Glomerular endothelial cell (primary cell): ENCODE measurements around the gene MANBA. TPM values are rescaled to one million over a fixed set of nuclear protein-coding genes. Genes with fewer than 3 reads are reported as not detected.
"Not testable (repeated sequence)": the region's sequence is repeated elsewhere in the genome, so short reads cannot be mapped to it uniquely, and the experiment has no call there.

ENCODE experiments used
- DNase-seq: peaks from one replicate; pipeline ENCODE4 v3.0.0-alpha.2; 2011; ENCODE audit warnings: low read depth, low spot score; ENCODE audit errors: extremely low read depth
- total RNA-seq: library from RNA; depleted of rRNA; stranded (reverse); fragments of >200 nt; gene quantifications from 2 replicates; pipeline ENCODE4 v1.2.3, GENCODE V29; 2015

Gene MANBA
- total RNA-seq, 1 donor from 2014 or later: 24.9 TPM

DNA sequence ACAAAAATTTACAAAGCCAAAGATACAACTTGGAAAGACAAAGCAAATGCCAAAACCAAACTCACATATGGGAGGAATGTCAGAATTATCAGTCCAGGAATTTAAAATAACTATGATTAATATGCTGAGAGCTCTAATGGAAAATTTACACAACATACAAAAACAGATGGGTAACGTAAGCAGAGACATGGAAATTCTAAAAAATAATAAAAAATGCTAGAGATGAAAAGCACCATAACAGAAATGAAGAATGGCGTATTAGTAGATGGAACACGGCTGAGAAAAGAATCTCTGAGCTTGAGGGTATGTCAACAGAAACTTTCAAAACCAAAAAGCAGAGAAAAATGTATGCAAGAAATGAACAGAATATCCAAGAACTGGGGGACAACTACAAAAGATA lies 4.1 kb upstream of the MANBA start:
- DNase-seq: no peak

DNA sequence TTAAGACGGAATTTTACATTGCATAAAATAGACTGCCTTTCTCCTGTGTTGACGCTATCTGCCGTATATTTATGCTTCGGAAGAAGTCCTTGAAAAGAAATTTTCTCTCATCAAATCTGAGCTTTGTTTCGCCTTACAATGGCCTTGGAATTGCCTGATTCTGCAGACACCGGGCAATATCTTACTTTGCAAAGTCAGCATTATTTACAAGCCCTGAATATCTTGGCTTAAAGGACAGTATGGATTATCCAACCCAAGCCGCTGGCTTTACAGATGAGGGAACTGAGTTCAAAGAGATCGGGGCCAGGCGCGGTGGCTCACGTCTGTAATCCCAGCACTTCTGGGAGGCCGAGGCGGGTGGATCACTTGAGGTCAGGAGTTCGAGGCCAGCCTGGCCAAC lies 1.1 kb upstream of the MANBA start:
- no peak for DNase-seq

DNA sequence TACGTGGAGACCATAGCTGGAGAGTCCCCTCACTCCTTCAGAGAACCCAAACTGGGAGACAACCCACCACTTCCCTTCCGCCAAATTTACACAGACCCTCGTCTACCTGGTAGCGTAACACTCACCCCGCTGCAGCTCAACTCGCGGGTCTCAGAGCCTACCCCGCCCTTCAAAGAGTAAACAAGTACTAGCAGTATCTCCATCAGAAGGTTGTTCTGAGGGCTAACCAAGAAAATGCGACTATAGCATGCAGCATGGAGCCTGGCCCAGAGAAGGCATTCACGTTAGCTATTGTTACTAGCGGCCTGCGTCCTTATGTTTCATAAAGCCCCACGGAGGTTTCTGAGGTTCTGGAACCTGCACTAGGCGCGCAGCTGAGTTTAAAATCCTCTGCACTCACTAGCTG lies 531 bp upstream of the MANBA start:
- DNase-seq: no peak

DNA sequence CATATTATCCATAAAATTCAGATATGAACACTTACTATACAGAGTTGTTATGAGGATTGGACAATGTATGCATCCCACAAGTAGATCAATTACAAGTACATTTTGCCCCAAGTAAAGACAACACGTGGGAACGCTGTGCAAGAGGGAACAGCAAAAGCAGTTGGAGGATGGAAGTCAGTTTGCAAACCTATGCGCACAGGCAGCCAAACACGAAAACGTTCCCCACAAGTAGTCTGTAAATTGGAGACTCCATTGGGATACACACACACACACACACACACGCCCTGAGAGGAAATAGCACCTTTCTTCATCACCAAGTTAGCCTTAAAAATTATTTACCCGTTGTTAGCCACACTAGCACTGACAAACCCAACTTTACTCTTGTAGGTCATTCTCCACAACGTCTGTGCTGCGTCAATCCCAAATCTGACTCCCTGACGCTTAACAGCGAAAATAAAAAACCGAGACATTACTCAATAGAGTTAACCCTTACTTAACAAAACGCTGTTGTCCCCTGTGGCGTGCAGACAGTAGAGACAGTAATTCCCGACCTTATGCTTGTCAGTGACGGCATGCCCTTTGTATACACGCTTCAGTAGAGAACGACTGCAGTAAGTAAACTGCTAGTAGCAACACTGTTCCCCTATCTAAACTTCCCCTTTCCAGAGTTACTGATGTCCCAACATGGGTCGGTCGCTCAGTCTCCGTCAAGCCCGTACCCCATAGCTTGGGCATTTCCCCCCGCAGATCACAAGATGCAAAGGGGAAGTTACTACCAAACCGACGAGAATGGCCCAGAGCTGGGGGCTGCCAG lies 730 bp downstream of the MANBA start:
- no peak for DNase-seq

DNA sequence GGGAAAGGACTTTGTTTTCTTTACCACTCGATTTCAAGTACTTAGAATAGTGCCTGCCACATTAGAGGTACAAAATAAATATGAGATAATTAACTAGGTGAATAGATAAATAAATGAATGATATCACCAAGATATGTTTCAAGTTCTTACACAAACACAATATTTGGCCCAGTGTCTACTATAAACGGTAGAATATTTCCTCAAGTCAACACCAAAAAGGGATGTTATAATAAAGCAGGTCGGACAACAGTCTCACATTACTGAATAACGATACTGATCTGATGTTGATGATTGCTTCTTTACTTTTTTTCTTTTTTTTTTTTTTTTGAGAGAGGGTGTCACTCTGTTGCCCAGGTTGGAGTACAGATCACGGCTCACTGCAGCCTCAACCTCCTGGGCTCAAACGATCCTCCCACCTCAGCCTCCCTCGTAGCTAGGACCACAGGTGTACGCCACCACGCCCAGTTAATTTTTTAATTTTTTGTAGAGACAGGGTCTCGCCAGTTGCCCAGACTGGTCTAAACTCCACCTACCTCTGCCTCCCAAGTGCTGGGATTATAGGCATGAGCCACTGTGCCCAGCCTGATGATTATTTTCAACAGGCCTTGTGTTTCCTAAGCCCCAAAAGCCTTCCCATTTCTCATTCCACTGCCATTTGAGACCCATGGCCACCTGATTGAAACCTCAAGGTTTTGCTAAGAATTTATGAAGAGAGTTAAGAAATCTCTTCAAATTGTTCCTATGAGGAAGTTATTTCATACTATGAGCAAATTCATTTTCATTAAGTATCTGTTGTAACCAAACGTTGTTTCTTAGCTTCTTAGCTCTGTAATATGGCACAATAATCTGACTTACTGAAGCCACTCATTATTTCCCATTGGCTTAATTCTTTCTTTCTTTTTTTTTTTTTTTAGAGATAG lies 2.3 kb downstream of the MANBA start:
- no peak for DNase-seq

DNA sequence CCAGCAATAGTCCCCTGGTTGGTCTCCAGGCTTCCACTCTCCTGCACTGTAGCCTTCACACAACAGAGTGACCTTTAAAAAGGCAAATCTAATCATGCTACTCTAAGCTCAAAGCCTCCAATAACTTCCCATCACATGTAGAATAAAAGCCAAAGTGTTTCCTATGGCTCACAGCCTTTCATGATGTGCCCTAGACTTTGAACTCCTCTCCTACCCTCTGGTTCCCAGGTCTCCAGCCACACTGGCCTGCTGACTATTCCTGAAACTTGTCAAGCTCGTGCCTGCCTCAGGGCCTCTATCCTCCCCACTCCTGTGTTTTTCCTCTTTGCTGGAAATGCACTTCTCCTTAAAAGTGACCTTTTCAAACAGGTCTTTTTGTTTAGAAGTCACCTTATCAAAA lies 3.1 kb downstream of the MANBA start:
- DNase-seq: no peak

DNA sequence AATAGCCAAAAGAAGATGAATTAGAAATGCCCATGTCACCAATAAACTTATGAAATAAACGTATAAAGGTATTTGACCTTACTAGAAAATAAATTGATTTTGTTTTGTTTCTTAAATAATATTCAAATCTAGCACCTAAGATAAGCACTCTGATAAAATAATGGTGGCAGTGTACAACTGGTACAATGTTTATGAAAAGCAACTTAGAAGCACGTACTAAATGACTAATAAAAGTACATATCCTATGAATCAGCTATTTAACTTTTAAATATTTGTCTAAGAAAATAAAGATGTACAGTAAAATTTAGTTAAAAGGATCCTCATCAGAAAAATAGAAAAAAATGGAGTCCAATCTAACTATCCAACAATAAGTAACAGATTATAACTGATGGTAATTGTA lies 6.7 kb downstream of the MANBA start:
- DNase-seq: no peak

DNA sequence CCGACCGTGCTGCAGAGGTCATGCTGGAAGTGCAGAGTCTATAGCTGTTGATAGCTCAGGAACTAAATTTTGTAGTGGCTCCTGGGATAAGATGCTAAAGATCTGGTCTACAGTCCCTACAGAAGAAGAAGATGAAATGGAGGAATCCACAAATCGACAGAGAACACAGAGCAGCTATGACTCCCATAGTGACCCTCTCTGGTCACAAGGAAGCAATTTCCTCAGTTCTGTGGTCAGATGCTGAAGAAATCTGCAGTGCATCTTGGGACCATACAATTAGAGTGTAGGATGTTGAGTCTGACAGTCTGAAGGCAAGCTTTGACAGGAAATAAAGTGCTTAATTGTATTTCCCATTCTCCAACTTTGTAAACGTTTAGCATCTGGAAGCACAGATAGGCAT lies 8.8 kb downstream of the MANBA start:
- no peak for DNase-seq

DNA sequence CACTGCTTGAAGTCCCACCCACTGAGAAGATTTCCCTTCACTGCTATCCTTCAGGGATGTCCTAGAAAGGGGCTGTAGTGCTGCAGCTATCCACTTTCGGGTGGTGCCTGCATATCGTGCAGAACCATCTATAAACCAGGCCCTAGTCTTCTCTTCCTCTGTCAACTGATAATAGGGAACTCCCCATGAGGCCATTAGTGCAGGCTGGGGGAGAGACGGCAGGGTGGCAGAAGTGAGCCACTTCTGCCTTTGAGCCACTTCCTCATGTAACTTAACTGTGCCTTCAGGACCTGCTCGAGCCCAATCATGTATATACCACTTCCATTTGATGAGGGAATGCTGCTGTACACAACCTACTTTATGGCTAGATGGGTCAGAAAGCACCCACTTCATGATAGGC lies 17.4 kb downstream of the MANBA start:
- not testable (repeated sequence) for DNase-seq

DNA sequence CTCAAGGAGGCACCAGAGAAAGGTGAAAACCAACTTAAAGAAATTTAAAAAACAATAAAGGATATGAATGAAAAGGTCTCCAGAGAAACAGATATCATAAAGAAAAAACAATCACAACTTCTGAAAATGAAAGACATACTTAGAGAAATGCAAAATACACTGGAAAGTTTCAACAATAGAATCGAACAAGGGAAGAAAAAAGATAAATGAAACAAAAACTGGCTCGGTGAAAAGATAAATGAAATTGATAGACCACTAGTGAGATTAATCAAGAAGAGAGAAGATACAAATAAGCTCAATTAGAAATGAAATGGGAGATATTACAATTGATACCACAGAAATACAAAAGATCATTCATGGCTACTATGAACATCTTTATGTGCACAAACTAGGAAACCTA lies 22.0 kb downstream of the MANBA start:
- DNase-seq: not testable (repeated sequence)

DNA sequence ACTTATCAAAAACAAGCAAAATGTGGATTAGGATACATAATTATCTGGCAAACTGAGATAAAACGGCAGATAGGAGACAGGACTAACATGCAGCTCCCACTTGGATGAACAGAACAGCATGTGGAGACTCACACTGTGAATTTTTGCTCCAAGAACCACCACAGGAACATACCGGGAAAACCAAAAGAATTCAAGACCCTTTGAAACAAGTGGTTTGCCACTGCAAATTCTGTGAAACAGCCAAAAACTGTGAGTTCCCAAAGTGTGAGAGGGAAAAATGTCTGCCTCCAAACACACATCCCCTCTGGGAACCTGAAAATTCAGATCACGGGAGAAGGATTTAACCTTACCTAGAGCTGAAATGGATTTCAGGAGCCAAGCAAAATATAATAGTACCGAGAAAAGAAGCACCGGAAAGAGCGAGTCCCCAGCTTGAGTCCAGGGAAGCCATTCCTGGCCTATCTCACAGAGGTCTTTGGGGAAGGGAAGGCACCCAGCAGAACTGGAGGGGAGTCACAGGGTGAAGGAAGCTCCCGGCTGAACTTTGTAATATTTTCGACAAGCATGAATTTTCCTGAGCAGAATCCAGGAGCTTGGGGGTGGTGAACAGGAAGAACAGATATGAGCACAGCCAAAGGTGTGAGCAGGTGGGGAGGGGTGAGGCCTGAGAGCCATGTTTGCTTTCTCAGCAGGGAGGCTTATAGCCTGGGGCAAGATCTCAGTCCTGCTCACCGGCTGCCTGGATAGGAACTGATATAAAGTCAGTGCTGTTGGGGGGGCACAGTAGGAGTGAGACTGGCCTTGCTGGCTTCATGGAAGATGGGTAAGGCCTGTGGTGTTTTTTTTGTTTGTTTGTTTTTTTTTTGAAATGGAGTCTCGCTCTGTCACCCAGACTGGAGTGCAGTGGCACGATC lies 23.9 kb downstream of the MANBA start:
- DNase-seq: no peak

DNA sequence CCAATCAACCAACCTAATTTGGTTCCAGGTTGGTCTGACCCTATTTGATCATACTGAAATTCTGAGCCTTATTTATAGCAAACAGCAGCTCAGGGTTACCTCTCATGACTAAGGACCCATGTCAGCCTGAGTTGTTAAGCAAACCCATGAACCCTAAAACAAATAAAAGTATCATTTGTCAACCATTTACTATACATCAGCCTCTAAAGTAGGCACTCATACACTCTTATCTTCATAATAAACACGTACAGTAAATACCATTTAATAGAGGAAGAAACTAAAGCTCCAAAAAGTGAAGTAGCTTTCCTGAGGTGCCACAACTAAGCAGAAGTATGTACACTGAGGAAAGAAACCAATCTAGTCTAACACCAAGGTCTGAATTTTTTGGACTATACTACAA lies 25.2 kb downstream of the MANBA start:
- no peak for DNase-seq

DNA sequence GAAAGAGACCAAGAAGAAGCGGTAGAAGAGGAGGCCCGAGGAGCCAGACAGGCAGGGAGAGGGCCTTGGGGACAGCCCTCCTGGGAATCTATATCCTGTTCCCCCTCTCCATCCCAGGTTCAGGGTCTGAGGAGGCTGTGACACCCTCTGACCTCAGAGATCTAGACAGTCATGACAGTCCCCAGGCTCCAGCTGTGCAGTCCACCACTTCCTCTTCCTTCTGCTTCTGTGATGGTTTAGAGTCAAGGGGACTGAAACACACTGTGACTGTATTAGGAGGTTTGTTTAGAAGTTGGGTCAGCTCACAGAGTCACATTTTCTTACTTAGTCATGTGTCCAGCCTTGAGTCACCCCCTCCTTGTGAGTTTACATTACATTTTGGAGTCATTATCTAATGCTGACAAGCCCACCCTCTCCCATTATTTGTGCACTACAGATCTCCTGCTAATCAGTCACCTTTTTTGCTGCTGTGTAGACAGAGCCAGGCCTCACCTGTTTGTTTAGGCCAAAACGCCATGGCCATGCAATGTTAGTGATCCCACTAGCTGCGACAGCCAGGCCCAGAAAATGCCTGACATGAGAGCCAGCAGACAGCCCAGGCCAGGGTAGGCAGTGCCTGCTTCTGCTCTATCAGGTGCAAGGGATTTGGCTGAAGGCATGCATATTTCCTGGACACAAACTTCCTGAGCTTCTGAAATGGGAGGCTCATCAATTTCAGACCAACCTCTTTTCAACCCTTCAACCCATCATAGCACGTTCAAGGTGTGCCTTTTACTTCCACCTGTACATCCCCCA lies 26.0 kb downstream of the MANBA start:
- no peak for DNase-seq

DNA sequence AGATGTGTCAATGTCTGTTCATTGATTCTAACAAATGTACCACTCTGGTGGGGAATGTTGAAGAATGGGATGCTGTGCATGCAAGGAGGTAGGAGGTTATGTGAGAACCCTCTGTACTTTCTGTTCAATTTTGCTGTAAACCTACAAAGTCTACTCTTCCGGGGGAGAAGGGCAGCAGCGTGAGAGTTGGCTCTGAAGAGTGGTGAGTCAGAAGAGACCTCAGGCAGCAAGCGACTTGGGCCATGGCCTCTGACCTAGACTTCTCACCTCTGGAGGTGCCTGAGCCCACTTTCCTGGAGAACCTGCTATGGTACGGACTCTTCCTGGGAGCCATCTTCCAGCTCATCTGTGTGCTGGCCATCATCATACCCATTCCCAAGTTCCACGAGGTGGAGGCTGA lies 26.7 kb downstream of the MANBA start:
- no peak for DNase-seq

DNA sequence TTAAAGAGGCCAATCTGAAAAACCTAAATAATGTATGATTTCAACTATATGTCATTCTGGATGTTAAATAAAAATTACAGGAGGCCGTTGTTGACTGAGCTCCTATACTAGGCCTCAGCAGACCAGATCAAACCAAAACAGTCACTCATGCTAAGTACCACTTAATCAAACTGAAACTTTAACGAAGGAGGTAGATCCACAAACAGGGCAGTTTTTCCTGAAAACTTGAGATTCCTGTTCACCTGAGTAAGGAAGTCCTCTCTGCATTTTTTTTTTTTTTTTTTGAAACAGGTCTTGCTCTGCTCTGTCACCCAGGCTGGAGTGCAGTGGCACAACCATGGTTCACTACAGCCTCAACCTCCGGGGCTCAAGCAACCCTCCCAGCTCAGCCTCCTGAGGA lies 27.7 kb downstream of the MANBA start:
- DNase-seq: no peak

DNA sequence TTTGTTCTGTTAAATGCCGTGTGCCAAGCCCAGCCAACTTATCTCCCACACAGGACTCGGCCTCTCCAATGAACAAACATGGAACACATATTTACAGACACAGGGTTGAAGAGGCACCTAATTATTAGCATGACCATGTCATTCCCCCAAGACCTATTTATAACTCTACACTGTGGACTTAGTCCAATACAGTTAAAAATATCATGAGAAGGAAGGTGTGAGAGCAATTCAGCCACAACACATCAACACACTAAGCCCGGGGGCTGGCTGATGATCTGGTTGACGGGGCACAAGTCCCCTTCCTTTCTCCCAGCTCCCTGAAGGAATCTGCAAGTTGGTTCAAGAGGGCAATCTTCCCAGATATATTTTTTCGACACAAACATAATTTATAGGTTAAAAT lies 28.1 kb downstream of the MANBA start:
- DNase-seq: no peak

DNA sequence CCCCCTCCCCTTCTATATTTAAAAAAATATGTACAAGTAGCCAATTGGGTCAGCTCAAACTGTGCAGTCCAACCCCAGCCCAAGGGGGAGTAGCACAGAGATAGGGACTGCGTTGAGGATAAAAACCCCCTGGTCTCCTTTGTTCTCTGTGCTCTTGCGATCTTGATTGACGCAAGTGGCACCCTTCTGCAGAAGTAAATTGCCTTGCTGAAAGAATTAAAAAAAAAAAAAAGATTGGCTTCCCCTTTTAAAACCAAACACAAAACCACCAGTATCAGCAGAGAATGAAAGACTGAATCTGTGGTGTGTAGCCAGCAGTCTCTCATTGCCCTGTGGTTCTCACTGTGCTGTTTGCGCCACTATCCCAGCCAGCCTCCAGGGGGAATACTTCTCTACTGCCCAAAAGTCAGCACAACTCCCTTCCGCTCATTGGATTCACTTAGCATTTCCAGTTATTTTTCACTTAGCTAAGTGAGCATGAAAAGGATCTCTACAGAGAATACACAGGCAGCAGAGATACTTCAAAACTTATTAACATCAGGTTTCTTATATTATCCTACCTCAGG lies 29.7 kb downstream of the MANBA start:
- DNase-seq: no peak

DNA sequence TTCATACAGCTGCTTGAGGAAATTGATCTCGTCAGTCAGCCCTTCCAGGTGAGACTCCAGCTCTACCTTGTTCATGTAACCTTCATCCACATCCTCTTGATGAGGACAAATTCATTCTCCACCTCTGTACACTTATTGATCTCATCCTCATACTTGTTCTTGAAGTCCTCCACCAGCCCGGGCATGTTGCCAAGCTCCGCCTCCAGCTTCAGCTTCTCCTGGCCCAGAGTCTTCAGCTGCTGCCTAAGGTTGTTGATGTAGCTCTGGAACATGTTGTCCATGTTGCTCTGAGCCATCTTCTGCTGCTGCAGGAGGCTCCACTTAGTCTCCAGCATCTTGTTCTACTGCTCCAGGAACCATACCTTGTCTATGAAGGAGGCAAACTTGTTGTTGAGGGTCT lies 31.3 kb downstream of the MANBA start:
- not testable (repeated sequence) for DNase-seq

DNA sequence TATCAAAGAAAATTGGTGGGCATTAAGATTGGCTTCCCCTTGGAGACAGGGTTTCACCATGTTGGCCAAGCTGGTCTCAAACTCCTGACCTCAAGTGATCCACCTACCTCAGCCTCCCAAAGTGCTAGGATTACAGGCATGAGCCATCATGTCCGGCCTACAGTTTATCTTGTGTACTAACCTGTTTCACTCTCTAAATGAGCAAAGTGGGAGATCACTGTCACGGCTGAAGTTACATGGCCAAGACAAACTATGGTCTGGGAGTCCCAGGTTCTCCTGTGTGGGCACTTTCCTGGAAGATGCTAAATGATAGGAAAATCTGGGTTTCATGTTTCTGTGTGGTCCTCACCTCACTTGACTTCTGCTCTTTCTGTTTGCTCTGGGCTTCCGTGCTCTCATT lies 33.8 kb downstream of the MANBA start:
- not testable (repeated sequence) for DNase-seq

DNA sequence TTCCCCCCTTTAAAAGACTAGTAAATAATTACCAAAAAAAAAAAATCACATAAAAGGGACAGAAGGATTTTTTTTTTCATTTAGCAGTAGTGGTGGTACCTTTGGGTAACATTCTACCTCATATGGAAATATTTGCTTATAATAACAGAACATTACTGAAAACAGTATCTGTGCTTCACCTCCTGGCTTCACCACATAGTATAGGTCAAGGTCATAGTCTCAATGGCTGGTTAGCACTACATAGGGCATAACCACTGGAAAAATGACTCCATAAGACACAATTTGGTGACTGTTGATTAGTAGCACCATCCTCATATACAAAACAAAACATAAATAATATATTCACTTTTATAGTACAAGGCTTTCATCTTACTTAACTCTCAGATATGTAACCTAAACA lies 34.7 kb downstream of the MANBA start:
- no peak for DNase-seq
